Cardiac fibroblast (primary cell): ENCODE data around the gene MLYCD.
A peak's percentile ranks its signal among the peaks of the same experiment; 100 is the strongest.

ENCODE experiments used
- DNase-seq, 2 donors: peaks; one replicate each; pipeline versions ENCODE4 v3.0.0 to v3.0.0-alpha.2; 2010; ENCODE audit warnings: low read depth in 2 of 2
- H3K4me3 ChIP-seq, 2 donors: replicated peaks in 1 of 2; 1 replicate in 1 of 2; 2 replicates in 1 of 2; pipeline ENCODE4 v1.5.1; 2011; ENCODE audit warnings: low read depth in 2 of 2, low read length in 2 of 2, mild to moderate bottlenecking in 2 of 2, moderate library complexity in 1 of 2
- TF ChIP-seq, protein P1 (sequence below): IDR thresholded peaks from one replicate; pipeline ENCODE4 v1.5.1; 2011; ENCODE audit warnings: low read depth, mild to moderate bottlenecking, low read length, inconsistent platforms

MLYCD gene

DNA sequence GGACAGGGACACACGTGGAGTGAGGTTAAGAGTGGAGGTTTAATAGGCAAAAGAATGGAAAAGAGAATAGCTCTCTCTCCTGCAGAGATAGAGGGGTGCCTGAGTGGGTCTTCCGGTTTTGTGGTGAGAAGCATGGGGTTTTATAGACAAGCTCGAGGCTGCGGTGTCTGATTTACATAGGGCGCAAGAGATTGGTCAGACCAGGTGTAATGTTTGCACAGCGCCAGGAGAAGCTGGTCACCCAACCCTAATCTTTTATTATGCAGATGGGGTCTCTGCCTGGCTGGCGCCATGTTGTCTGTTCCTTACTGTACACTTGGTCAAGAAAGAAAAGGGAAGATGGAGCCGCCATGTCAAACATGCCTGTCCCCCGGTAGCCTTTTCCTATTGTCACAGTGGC is 44.5 kb upstream of the MLYCD start:
- no peak for DNase-seq

DNA sequence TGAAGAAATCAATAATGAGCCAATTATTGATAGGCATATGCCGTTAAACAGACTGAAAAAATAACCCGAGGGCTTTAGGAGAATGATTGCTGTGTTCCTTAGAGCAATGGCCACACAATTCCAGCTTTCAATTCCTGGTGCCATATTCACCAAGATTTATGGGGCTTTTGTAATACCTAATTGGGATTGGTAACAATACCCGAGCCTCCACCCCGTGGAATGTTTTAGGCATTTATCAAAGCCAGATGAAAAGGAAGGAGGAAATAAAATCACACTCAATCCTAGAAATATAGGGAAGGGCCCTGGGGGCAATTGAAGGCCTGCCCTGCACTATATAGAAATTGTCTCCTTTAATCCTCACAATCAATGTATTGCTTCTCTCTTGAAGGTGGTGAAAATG is 42.1 kb upstream of the MLYCD start:
- no peak overlapping the region for H3K4me3 ChIP-seq
- DNase-seq, result no peak
- TF ChIP-seq, protein P1, sequence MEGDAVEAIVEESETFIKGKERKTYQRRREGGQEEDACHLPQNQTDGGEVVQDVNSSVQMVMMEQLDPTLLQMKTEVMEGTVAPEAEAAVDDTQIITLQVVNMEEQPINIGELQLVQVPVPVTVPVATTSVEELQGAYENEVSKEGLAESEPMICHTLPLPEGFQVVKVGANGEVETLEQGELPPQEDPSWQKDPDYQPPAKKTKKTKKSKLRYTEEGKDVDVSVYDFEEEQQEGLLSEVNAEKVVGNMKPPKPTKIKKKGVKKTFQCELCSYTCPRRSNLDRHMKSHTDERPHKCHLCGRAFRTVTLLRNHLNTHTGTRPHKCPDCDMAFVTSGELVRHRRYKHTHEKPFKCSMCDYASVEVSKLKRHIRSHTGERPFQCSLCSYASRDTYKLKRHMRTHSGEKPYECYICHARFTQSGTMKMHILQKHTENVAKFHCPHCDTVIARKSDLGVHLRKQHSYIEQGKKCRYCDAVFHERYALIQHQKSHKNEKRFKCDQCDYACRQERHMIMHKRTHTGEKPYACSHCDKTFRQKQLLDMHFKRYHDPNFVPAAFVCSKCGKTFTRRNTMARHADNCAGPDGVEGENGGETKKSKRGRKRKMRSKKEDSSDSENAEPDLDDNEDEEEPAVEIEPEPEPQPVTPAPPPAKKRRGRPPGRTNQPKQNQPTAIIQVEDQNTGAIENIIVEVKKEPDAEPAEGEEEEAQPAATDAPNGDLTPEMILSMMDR, result no peak

More for the DNA sequence above, 44.5 kb upstream of the MLYCD start:
- TF ChIP-seq, protein P1, result no peak
- H3K4me3 ChIP-seq, result no peak overlapping the region

DNA sequence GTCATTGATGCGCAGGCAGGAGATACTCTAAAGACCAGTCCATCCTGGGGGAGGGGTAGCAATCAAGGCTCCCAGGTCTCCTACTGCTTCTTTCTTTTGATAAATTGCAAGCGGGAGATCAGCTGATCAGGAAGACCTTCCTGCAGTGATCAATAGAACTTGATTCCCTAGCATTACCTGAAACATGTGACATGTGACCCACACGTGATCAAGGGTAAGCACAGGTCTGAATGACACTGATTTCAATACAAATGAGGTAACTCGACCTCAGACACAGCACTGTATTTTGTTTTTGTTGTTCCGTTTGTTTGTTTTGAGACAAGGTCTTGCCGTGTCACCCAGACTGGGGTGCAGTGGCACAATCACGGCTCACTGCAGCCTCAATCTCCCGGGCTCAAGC is 39.6 kb upstream of the MLYCD start:
- TF ChIP-seq, protein P1, result no peak
- no peak overlapping the region for H3K4me3 ChIP-seq
- no peak for DNase-seq

DNA sequence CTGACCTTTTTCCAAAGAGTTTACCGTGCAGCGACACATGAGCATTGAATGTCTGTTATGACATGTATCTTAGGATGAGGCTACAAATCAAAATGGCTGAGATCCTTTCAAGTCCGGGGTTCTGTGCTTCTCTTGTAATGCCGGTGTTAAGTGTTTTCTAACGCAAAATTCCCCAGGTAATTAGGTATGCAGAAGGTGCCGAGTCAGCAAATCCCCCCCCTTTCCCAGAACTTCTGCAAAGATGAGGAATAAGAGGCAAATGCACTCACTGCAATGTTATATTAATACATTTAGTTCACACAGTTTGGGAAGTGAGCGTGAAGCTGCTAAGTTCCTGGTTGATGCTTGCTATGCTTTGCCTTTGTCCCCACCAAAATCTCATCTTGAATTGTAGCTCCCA is 36.3 kb upstream of the MLYCD start:
- H3K4me3 ChIP-seq, result no peak overlapping the region
- TF ChIP-seq, protein P1, result no peak
- DNase-seq, result no peak

DNA sequence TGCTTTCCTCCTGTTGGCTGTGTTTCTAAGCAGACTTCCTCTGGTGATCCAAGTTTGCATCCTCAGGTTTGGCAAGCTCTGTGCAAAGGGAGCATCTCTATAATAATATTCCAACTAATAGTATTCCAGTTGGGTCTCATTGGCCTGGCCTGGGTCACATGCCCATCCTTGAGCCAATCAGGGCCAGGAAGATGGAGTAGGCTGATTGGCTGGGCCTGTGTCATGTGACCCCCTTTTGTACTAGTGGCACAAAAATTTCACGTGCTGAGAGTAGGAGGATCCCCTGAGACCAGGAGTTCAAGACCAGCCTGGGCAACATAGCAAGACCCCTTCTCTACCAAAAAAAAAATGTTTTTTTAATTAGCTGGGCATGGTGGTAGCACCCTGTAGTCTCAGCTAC is 35.2 kb upstream of the MLYCD start:
- H3K4me3 ChIP-seq, result no peak overlapping the region
- DNase-seq, result no peak
- TF ChIP-seq, protein P1, result no peak

DNA sequence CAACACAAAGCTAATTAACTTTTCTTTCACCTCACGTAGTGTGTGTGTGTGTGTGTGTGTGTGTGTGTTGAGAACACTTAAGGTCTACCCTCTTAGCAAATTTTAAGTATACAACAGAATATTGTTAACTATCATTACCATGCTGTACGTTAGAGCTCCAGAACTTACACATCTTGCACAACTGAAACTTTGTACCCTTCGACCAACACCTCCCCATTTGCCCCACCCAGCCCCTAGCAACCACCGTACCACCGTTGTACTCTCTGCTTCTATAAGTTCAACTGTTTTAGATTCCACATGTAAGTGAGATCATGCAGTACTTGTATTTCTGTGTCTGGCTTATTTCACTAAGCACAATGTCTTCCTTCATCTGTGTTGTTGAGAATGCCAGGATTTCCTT is 28.1 kb upstream of the MLYCD start:
- H3K4me3 ChIP-seq, result no peak overlapping the region
- TF ChIP-seq, protein P1, result no peak
- DNase-seq, result no peak

DNA sequence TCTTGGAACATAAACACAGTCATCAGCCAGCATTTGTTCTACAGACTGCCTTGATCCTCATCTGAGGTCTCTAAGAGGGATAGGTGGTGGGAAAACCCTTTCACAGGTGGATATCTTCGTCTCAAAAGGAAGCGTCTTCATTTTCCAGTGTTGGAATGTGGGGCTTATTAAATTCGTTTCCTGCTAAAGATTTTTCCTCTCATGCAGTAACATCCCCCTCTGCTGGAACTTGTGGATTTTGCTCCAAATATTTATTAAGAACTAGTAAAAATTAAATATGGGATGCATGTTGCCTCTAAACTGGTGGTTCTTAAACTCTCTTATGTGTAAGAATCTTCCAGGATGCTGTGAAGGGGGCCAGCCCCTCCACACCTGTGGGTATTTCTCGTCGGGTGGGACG is 20.1 kb upstream of the MLYCD start:
- TF ChIP-seq, protein P1, result peak; percentile 53
- DNase-seq, result peak; percentile 71 to 74

More for the DNA sequence above, 20.1 kb upstream of the MLYCD start:
- no peak overlapping the region for H3K4me3 ChIP-seq
